AG04450 (cell line): Measurements from ENCODE around the gene BUB3. TPM values are rescaled to one million over a fixed set of nuclear protein-coding genes. Genes with fewer than 3 reads are reported as not detected.

ENCODE experiments used
- CTCF ChIA-PET: fragments of 300-600, 350-600 bp; formaldehyde crosslinking; extraction: SDS; loops from one replicate; lab custom pipeline; 2022; ENCODE audit warnings: antibody characterized with exemption, inconsistent platforms; lab: Charles Lee
- POLR2A ChIA-PET: fragments of 350-600 bp; formaldehyde crosslinking; extraction: SDS; loops from one replicate; lab custom pipeline; 2021; ENCODE audit warnings: antibody characterized with exemption, inconsistent platforms; lab: Yijun Ruan, JAX
- DNase-seq: peaks from one replicate; pipeline ENCODE4 v3.0.0-alpha.2; 2011; ENCODE audit warnings: low read depth, low spot score
- H3K27ac ChIP-seq: one replicate; pipeline ENCODE4 v1.5.1; 2012; ENCODE audit warnings: low read depth, low read length, control low read depth
- H3K27me3 ChIP-seq: one replicate; pipeline ENCODE4 v1.6.0; 2012; ENCODE audit warnings: low read length; ENCODE audit not compliant: control insufficient read depth, insufficient read depth
- H3K4me3 ChIP-seq: 2 replicates; pipeline ENCODE4 v1.5.1; 2011; ENCODE audit warnings: mild to moderate bottlenecking, low read depth, low read length, control low read depth
- H3K9me3 ChIP-seq: 2 replicates; pipeline ENCODE4 v1.5.1; 2012; ENCODE audit warnings: low read length; ENCODE audit not compliant: control insufficient read depth, insufficient read depth
- polyA plus RNA-seq: library from polyadenylated mRNA; depleted of rRNA; stranded (reverse); fragments of >200 nt; gene quantifications from 2 replicates; pipeline ENCODE4 v1.2.3, GENCODE V29; 2011; rRNA removed
- TF ChIP-seq, protein P1 (sequence below): IDR thresholded peaks from 2 replicates; pipeline ENCODE4 v1.5.1; 2011; ENCODE audit warnings: low read depth, low read length, control low read depth, inconsistent platforms

The BUB3 gene
- polyA plus RNA-seq, 1 experiment = 135 TPM

DNA sequence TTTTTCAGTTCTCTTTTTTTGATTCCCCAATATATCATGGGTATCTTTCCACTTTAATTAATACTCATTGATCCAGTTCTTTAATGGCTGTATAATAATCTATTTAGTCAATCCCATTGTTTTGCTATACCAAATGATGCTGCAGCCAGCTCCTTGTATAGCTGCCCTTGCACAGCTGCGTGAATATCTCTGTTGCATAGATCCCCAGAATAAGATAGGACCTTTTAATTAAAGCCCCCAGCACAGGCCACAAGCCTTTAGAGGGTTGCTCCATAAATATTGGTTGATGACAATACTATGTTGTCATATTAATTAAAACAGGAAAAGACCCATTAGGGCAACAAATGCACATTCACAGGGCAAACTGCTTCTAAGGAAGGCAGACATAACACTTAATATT is 57.9 kb downstream of the BUB3 start:
- no peaks in the 10 kb centered on the region for H3K9me3 ChIP-seq
- no peak overlapping the region for H3K4me3 ChIP-seq
- no peak overlapping the region for H3K27ac ChIP-seq
- POLR2A ChIA-PET = no interaction called here
- TF ChIP-seq, protein P1, sequence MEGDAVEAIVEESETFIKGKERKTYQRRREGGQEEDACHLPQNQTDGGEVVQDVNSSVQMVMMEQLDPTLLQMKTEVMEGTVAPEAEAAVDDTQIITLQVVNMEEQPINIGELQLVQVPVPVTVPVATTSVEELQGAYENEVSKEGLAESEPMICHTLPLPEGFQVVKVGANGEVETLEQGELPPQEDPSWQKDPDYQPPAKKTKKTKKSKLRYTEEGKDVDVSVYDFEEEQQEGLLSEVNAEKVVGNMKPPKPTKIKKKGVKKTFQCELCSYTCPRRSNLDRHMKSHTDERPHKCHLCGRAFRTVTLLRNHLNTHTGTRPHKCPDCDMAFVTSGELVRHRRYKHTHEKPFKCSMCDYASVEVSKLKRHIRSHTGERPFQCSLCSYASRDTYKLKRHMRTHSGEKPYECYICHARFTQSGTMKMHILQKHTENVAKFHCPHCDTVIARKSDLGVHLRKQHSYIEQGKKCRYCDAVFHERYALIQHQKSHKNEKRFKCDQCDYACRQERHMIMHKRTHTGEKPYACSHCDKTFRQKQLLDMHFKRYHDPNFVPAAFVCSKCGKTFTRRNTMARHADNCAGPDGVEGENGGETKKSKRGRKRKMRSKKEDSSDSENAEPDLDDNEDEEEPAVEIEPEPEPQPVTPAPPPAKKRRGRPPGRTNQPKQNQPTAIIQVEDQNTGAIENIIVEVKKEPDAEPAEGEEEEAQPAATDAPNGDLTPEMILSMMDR = no peak
- DNase-seq = no peak
- H3K27me3 ChIP-seq = no peaks in the 10 kb centered on the region
- CTCF ChIA-PET = no interaction called here

DNA sequence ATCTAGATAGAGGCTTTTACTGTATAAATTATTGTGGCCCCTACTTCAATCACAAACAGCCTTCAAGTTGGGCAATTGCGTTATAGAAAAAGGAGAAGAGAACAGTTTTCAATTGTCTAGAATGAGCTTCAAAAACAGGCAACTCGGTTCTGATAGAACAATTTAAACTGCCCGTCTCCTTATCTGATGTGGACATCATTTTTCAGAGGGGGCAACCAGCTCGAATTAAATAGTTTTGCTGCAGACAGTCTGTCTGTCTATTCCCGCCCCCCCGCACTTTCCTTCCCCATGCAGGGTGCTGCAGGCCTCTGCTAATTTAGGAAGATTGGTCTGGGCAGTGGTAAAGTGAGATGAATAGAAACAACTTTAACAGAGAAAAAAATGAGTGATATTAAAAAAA is 58.4 kb downstream of the BUB3 start:
- H3K9me3 ChIP-seq = no peaks in the 10 kb centered on the region
- CTCF ChIA-PET = no interaction called here
- H3K27me3 ChIP-seq = no peaks in the 10 kb centered on the region
- no peak overlapping the region for H3K4me3 ChIP-seq
- no peak for DNase-seq
- TF ChIP-seq, protein P1 = no peak
- H3K27ac ChIP-seq = no peak overlapping the region
- POLR2A ChIA-PET = no interaction called here

DNA sequence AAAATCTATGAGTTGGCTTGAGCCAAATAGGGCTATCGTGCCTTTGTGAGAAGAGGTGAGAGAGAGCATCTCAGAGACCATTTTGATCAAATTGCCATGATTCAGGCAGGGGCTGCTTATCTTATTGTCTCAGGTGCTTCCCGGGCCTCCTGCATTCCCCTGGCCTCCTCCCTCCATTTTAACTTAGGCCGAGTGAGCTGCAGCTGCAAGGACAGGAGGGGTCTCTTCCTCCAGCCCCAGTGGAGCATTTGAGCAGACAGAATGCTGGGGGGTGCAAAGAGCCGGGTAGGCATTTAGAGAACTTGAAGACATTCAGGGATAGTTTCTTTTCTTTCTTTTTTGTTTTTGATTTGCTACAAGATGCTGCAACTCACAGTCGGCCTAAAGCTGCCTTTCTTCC is 59.0 kb downstream of the BUB3 start:
- Histone ChIP-seq H3K9me3 (no peaks in the 10 kb centered on the region), H3K4me3 (no peak overlapping the region), H3K27me3 (no peaks in the 10 kb centered on the region), H3K27ac (no peak overlapping the region)
- TF ChIP-seq, protein P1 = no peak
- POLR2A ChIA-PET = no interaction called here
- no peak for DNase-seq
- CTCF ChIA-PET = no interaction called here

Other genes with a start within 250 kb of the BUB3 start
- not detected in 2 replicates for gene FAM24A, start 243.8 kb upstream of the BUB3 start, polyA plus RNA-seq
- 7.5 and 8.6 TPM in 2 replicates for gene C10orf88, start 200.2 kb upstream of the BUB3 start, polyA plus RNA-seq
- 4.8 and 5.1 TPM in 2 replicates for gene PSTK, start 174.0 kb upstream of the BUB3 start, polyA plus RNA-seq
- gene IKZF5, start 145.6 kb upstream of the BUB3 start, polyA plus RNA-seq = 6.6 and 7.8 TPM in 2 replicates
- 12.5 and 16.1 TPM in 2 replicates for gene ACADSB, start 145.4 kb upstream of the BUB3 start, polyA plus RNA-seq
- gene HMX3, start 18.4 kb upstream of the BUB3 start, polyA plus RNA-seq = not detected in 2 replicates
- not detected in 2 replicates for gene HMX2, start 6.3 kb upstream of the BUB3 start, polyA plus RNA-seq